ENCODE data around the gene ATP13A3. TPM values are rescaled to one million over a fixed set of nuclear protein-coding genes. Genes with fewer than 3 reads are reported as not detected.

Gene ATP13A3
- total and polyA plus RNA-seq, 2 donors (not counting 1 experiment from before 2014, with no cell fraction given), result 6.1 to 61.1 TPM

- no peak for TF ChIP-seq EZH2 (IDR thresholded peaks at IDR 0.05; ENCODE audit: borderline replicate concordance, insufficient read depth, low read depth, low read length, poor library complexity, severe bottlenecking)
- TF ChIP-seq CTCF (IDR thresholded peaks at IDR 0.05), result no peak
- CTCF ChIA-PET, result no interaction called here
- Histone ChIP-seq H3K79me2 (ENCODE audit: control insufficient read depth, insufficient read depth, low read length) (no peaks in the 10 kb centered on the region), H3K9ac (ENCODE audit: low read length) (no peak overlapping the region), H3K9me3 (ENCODE audit: control extremely low read depth in 1 of 3, control insufficient read depth in 2 of 3, insufficient read depth in 1 of 3, low read length in 2 of 3) (no peaks in the 10 kb centered on the region), H3K4me1 (ENCODE audit: control insufficient read depth in 2 of 2, insufficient read depth in 2 of 2, low read length in 2 of 2) (no peaks in the 10 kb centered on the region), H3K27ac (ENCODE audit: low read length in 2 of 2) (no peak overlapping the region), H2AFZ (ENCODE audit: insufficient read depth, low read depth, low read length, poor library complexity, severe bottlenecking) (no peak overlapping the region), H3K4me2 (replicated peaks; ENCODE audit: low read depth, low read length, poor library complexity, severe bottlenecking) (no peak overlapping the region), H4K20me1 (ENCODE audit: control insufficient read depth, insufficient read depth, low read length, poor library complexity, severe bottlenecking) (no peaks in the 10 kb centered on the region), H3K27me3 (replicated peaks in 1 of 4; ENCODE audit: control extremely low read depth in 1 of 4, control insufficient read depth in 3 of 4, insufficient read depth in 4 of 4, low read length in 3 of 4) (peaks cover 0 to 3% (median 0%) of the 10 kb centered on the region in 4 experiments), H3K4me3 (ENCODE audit: control extremely low read depth in 1 of 5, extremely low read depth in 1 of 5, insufficient read depth in 1 of 5, low read depth in 2 of 5, low read length in 4 of 5) (no peak overlapping the region), H3K36me3 (replicated peaks in 1 of 2; ENCODE audit: control extremely low read depth in 1 of 2, control insufficient read depth in 1 of 2, extremely low read depth in 1 of 2, insufficient read depth in 2 of 2, low read length in 1 of 2) (no peaks in the 10 kb centered on the region)
- WGBS (ENCODE audit: insufficient coverage), result no CpG with 5 or more reads among the region's 1 CpG
- DNase-seq (no peak), ATAC-seq (ENCODE audit: low read depth) (no peak)
- no peaks in the 10 kb centered on the region for H3K9me3 Mint-ChIP-seq (ENCODE audit: insufficient read depth)
- no peaks in the 10 kb centered on the region for H3K4me1 Mint-ChIP-seq
- no peak overlapping the region for H3K4me3 Mint-ChIP-seq
- peaks cover 44% of the 10 kb centered on the region for H3K27me3 Mint-ChIP-seq
- intact Hi-C loops (cut with micrococcal nuclease), result no loop called here
- POLR2A ChIA-PET, result no interaction called here
- H3K27ac Mint-ChIP-seq, result no peak overlapping the region
Observed at GRCh38 chr3:194377708-194378107, 109.1 kb downstream of the ATP13A3 start.

- H3K27me3 ChIP-seq (replicated peaks in 1 of 4; ENCODE audit: control extremely low read depth in 1 of 4, control insufficient read depth in 3 of 4, insufficient read depth in 4 of 4, low read length in 3 of 4), result peaks cover 0 to 3% (median 0%) of the 10 kb centered on the region in 4 experiments
- H3K4me2 ChIP-seq (replicated peaks; ENCODE audit: low read depth, low read length, poor library complexity, severe bottlenecking), result no peak overlapping the region
- DNase-seq (no peak), ATAC-seq (ENCODE audit: low read depth) (no peak)
- ChIA-PET CTCF (no interaction called here), POLR2A (no interaction called here)
- no peaks in the 10 kb centered on the region for H3K4me1 ChIP-seq (ENCODE audit: control insufficient read depth in 2 of 2, insufficient read depth in 2 of 2, low read length in 2 of 2)
- intact Hi-C loops (cut with micrococcal nuclease), result no loop called here
- H3K9me3 Mint-ChIP-seq (ENCODE audit: insufficient read depth), result no peaks in the 10 kb centered on the region
- H3K4me1 Mint-ChIP-seq, result no peaks in the 10 kb centered on the region
- no peak overlapping the region for H2AFZ ChIP-seq (ENCODE audit: insufficient read depth, low read depth, low read length, poor library complexity, severe bottlenecking)
- no peak overlapping the region for H3K9ac ChIP-seq (ENCODE audit: low read length)
- no peaks in the 10 kb centered on the region for H3K36me3 ChIP-seq (replicated peaks in 1 of 2; ENCODE audit: control extremely low read depth in 1 of 2, control insufficient read depth in 1 of 2, extremely low read depth in 1 of 2, insufficient read depth in 2 of 2, low read length in 1 of 2)
- H3K27me3 Mint-ChIP-seq, result peaks cover 46% of the 10 kb centered on the region
- no peak overlapping the region for H3K4me3 Mint-ChIP-seq
- H3K27ac Mint-ChIP-seq, result no peak overlapping the region
- 92% methylated on average over 8 of the region's 10 CpGs for WGBS (ENCODE audit: insufficient coverage)
- H3K9me3 ChIP-seq (ENCODE audit: control extremely low read depth in 1 of 3, control insufficient read depth in 2 of 3, insufficient read depth in 1 of 3, low read length in 2 of 3), result peaks cover 0 to 3% (median 0%) of the 10 kb centered on the region in 3 donors
- no peaks in the 10 kb centered on the region for H3K79me2 ChIP-seq (ENCODE audit: control insufficient read depth, insufficient read depth, low read length)
- no peak overlapping the region for H3K4me3 ChIP-seq (ENCODE audit: control extremely low read depth in 1 of 5, extremely low read depth in 1 of 5, insufficient read depth in 1 of 5, low read depth in 2 of 5, low read length in 4 of 5)
- no peaks in the 10 kb centered on the region for H4K20me1 ChIP-seq (ENCODE audit: control insufficient read depth, insufficient read depth, low read length, poor library complexity, severe bottlenecking)
- TF ChIP-seq CTCF (IDR thresholded peaks at IDR 0.05) (no peak), EZH2 (IDR thresholded peaks at IDR 0.05; ENCODE audit: borderline replicate concordance, insufficient read depth, low read depth, low read length, poor library complexity, severe bottlenecking) (no peak)
- no peak overlapping the region for H3K27ac ChIP-seq (ENCODE audit: low read length in 2 of 2)
Observed at GRCh38 chr3:194376241-194376560, 110.6 kb downstream of the ATP13A3 start.

Data from B cell (primary cell).